Right hindlimb (tissue), 1 donor: ENCODE data around the gene TIMP3.

Experiments
- DNase-seq: peaks from one replicate; pipeline ENCODE4 v3.0.0-alpha.2; 2018

The TIMP3 gene

GRCh38 chr22:32830957-32831356, 29.5 kb downstream of the TIMP3 start:
- no peak for DNase-seq

GRCh38 chr22:32831584-32831983, 30.1 kb downstream of the TIMP3 start:
- no peak for DNase-seq

- DNase-seq: no peak
These were observed 30.7 kb downstream of the TIMP3 start for GRCh38 chr22:32832174-32832573.

- DNase-seq: no peak
These were observed 35.0 kb downstream of the TIMP3 start for GRCh38 chr22:32836280-32837123.

GRCh38 chr22:32837142-32837541, 35.6 kb downstream of the TIMP3 start:
- no peak for DNase-seq

- DNase-seq: no peak
These were observed 36.3 kb downstream of the TIMP3 start for GRCh38 chr22:32837803-32838202.

- peak; percentile 86 for DNase-seq
These were observed 38.5 kb downstream of the TIMP3 start for GRCh38 chr22:32839831-32840584.

- DNase-seq: no peak
These were observed 39.7 kb downstream of the TIMP3 start for GRCh38 chr22:32841175-32841574.

- DNase-seq: no peak
These were observed 41.0 kb downstream of the TIMP3 start for GRCh38 chr22:32842486-32842885.

GRCh38 chr22:32843300-32843699, 41.8 kb downstream of the TIMP3 start:
- no peak for DNase-seq

GRCh38 chr22:32844251-32844650, 42.7 kb downstream of the TIMP3 start:
- DNase-seq: no peak

- DNase-seq: peak; percentile 72
These were observed 45.4 kb downstream of the TIMP3 start for GRCh38 chr22:32846780-32847491.

GRCh38 chr22:32848226-32848625, 46.7 kb downstream of the TIMP3 start:
- DNase-seq: no peak

GRCh38 chr22:32849501-32849900, 48.0 kb downstream of the TIMP3 start:
- no peak for DNase-seq

GRCh38 chr22:32850157-32850556, 48.7 kb downstream of the TIMP3 start:
- DNase-seq: no peak

GRCh38 chr22:32850591-32851517, 49.3 kb downstream of the TIMP3 start:
- DNase-seq: peak; percentile 39

- no peak for DNase-seq
These were observed 51.1 kb downstream of the TIMP3 start for GRCh38 chr22:32852395-32853251.

- no peak for DNase-seq
These were observed 52.2 kb downstream of the TIMP3 start for GRCh38 chr22:32853662-32854061.

GRCh38 chr22:32854351-32854804, 52.9 kb downstream of the TIMP3 start:
- no peak for DNase-seq

GRCh38 chr22:32855045-32855756, 53.7 kb downstream of the TIMP3 start:
- no peak for DNase-seq
